ENCODE results near the gene ALOXE3.

Gene ALOXE3

DNA sequence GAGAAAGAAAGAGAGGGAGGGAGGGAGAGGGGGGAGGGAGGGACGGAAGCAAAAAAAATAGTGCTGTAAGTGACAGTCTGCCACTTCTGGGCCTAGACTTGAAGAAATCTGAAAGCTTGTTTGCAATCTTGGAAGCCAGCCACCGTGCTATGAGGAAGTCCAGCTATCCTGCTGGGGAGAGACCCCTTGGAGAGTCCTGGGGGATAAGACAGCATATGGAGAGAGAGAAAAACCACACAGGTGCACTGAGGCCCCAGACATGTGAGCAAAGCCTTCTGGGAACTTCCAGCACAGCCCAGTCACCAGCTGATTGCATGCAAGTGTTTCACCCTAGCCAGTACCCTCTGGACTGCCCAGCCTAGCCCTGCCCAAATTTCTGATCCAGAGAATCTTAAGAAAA lies 18.2 kb downstream of the ALOXE3 start:
- TF ChIP-seq TCF12 (IDR thresholded peaks at IDR 0.05; ENCODE audit: low read depth) (no peak), TAF1 (IDR thresholded peaks at IDR 0.05; ENCODE audit: low read depth) (no peak), TEAD4 (IDR thresholded peaks at IDR 0.05) (no peak), FOXM1 (IDR thresholded peaks at IDR 0.05; ENCODE audit: borderline replicate concordance, low read depth) (no peak)
- TF ChIP-seq, protein P1, sequence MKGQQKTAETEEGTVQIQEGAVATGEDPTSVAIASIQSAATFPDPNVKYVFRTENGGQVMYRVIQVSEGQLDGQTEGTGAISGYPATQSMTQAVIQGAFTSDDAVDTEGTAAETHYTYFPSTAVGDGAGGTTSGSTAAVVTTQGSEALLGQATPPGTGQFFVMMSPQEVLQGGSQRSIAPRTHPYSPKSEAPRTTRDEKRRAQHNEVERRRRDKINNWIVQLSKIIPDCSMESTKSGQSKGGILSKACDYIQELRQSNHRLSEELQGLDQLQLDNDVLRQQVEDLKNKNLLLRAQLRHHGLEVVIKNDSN (IDR thresholded peaks at IDR 0.05), result no peak

DNA sequence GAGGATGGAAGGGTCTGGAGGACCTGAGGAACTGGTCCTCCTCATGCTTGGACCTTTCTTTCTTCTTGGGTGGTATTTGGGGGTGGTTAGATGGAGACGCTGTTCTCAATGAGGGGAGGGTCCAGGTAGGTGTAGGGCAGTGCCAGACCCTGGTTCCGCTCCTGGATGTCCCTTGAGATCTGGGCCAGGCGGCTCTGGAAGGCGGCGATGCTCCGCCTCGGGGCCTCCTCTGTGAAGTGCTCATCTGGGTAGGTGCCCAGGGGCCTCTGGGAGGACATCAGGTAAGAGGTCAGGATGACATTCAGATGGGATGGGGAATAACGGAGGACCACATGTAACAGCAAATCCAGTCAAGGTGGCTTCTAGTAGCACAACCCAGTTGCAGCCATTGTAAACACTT lies 21.8 kb downstream of the ALOXE3 start:
- TF ChIP-seq, protein P2, sequence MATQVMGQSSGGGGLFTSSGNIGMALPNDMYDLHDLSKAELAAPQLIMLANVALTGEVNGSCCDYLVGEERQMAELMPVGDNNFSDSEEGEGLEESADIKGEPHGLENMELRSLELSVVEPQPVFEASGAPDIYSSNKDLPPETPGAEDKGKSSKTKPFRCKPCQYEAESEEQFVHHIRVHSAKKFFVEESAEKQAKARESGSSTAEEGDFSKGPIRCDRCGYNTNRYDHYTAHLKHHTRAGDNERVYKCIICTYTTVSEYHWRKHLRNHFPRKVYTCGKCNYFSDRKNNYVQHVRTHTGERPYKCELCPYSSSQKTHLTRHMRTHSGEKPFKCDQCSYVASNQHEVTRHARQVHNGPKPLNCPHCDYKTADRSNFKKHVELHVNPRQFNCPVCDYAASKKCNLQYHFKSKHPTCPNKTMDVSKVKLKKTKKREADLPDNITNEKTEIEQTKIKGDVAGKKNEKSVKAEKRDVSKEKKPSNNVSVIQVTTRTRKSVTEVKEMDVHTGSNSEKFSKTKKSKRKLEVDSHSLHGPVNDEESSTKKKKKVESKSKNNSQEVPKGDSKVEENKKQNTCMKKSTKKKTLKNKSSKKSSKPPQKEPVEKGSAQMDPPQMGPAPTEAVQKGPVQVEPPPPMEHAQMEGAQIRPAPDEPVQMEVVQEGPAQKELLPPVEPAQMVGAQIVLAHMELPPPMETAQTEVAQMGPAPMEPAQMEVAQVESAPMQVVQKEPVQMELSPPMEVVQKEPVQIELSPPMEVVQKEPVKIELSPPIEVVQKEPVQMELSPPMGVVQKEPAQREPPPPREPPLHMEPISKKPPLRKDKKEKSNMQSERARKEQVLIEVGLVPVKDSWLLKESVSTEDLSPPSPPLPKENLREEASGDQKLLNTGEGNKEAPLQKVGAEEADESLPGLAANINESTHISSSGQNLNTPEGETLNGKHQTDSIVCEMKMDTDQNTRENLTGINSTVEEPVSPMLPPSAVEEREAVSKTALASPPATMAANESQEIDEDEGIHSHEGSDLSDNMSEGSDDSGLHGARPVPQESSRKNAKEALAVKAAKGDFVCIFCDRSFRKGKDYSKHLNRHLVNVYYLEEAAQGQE (IDR thresholded peaks at IDR 0.05; ENCODE audit: low read depth), result no peak
- TF ChIP-seq RAD21 (IDR thresholded peaks at IDR 0.05; ENCODE audit: low read depth), result no peak
- no peak for TF ChIP-seq EGR1 (IDR thresholded peaks at IDR 0.05)
- TF ChIP-seq ZBTB7A (IDR thresholded peaks at IDR 0.05; ENCODE audit: low read depth), result no peak
- no peak for TF ChIP-seq TCF12 (IDR thresholded peaks at IDR 0.05; ENCODE audit: low read depth)
- TF ChIP-seq, protein P3, sequence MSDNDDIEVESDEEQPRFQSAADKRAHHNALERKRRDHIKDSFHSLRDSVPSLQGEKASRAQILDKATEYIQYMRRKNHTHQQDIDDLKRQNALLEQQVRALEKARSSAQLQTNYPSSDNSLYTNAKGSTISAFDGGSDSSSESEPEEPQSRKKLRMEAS (IDR thresholded peaks at IDR 0.05), result no peak
- no peak for TF ChIP-seq CEBPB (IDR thresholded peaks at IDR 0.05)

DNA sequence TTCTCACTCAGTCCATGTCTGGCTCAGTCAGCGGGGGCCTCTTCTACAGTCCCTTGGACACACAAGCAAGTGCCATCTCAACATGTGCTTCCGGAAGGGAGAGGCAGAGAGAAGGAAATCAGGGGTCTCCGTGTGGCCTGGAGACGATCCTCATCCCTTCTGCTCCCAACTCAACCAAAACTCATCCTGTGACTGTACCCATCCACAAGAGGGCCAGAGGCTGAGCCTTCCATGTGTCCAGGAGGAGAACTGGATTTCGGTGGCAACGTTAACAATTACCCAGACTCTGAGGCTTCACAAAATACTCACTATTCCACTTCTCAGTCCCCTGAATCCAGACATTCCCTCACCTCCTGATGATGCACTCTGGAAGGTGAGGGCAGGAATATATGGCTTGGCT lies 23.0 kb downstream of the ALOXE3 start:
- TF ChIP-seq EP300 (IDR thresholded peaks at IDR 0.05; ENCODE audit: borderline replicate concordance) (no peak), CEBPB (IDR thresholded peaks at IDR 0.05) (no peak)

DNA sequence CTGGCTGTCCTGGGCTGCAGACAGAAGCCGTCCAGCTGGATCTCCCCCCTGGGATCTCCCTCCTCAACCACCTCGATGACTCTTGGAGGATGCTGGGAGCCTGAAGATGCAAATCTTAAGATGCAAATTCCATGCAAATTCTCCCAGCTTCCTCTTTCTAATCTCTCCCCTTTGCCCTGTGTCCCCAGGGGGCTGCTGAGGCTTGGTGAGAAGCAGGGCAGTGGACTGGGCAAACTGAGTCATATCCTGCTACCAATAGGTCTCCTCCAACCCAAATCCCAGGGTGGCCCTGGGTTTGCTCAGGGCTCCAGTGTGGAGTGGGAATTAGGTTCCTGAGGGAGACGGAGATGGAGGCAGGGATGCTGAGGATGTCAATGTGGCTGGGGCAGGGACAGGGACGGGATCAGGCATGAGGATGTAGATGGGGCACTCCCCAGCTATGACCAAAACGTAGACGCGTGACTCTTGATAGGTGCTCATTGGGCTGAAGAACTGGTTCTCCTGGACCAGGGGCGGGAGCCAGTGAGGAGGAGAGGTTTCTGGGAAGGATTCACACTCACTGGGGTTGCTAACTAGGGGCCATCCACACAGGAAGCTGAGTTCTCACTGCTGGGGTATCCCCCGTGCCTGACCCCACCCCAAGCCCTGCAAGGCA lies 27.2 kb downstream of the ALOXE3 start:
- TF ChIP-seq, protein P3 (IDR thresholded peaks at IDR 0.05), result no peak
- TF ChIP-seq TEAD4 (IDR thresholded peaks at IDR 0.05), result no peak
- TF ChIP-seq, protein P2 (IDR thresholded peaks at IDR 0.05; ENCODE audit: low read depth), result no peak
- no peak for TF ChIP-seq TAF1 (IDR thresholded peaks at IDR 0.05; ENCODE audit: low read depth)
- TF ChIP-seq RAD21 (IDR thresholded peaks at IDR 0.05; ENCODE audit: low read depth), result no peak
- TF ChIP-seq TCF12 (IDR thresholded peaks at IDR 0.05; ENCODE audit: low read depth), result no peak
- no peak for TF ChIP-seq ZBTB7A (IDR thresholded peaks at IDR 0.05; ENCODE audit: low read depth)
- TF ChIP-seq FOXM1 (IDR thresholded peaks at IDR 0.05; ENCODE audit: borderline replicate concordance, low read depth), result no peak
- TF ChIP-seq EP300 (IDR thresholded peaks at IDR 0.05; ENCODE audit: borderline replicate concordance), result no peak
- TF ChIP-seq CEBPB (IDR thresholded peaks at IDR 0.05), result no peak
- TF ChIP-seq NFIC (IDR thresholded peaks at IDR 0.05), result no peak
- no peak for TF ChIP-seq EGR1 (IDR thresholded peaks at IDR 0.05)
- TF ChIP-seq, protein P1 (IDR thresholded peaks at IDR 0.05), result no peak
- TF ChIP-seq YY1 (IDR thresholded peaks at IDR 0.05; ENCODE audit: low read depth), result no peak
- TF ChIP-seq CREB1 (IDR thresholded peaks at IDR 0.05; ENCODE audit: low read depth), result no peak

DNA sequence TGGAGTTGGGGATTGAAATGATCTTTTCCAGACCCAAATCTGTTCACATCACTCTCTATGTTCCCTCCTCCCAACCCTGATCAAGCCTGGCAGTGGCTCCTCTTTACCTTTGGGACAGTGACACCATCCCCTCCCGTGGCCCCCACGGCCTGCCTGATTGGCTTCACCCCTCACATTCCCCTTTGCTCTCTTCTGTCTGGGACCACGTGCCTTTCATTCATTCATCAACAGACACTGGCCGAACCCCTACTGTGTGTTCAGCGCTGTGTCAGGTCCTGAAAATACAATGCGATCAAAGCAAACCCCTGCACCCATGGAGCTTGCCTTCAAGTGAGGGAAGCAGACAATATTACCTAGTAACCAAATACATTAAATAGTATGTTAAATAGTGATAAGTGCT lies 28.6 kb downstream of the ALOXE3 start:
- TF ChIP-seq TEAD4 (IDR thresholded peaks at IDR 0.05) (no peak), YY1 (IDR thresholded peaks at IDR 0.05; ENCODE audit: low read depth) (no peak), FOXM1 (IDR thresholded peaks at IDR 0.05; ENCODE audit: borderline replicate concordance, low read depth) (no peak), EP300 (IDR thresholded peaks at IDR 0.05; ENCODE audit: borderline replicate concordance) (no peak), EGR1 (IDR thresholded peaks at IDR 0.05) (no peak), TCF12 (IDR thresholded peaks at IDR 0.05; ENCODE audit: low read depth) (no peak)
- TF ChIP-seq, protein P3 (IDR thresholded peaks at IDR 0.05), result no peak
- TF ChIP-seq, protein P1 (IDR thresholded peaks at IDR 0.05), result no peak

DNA sequence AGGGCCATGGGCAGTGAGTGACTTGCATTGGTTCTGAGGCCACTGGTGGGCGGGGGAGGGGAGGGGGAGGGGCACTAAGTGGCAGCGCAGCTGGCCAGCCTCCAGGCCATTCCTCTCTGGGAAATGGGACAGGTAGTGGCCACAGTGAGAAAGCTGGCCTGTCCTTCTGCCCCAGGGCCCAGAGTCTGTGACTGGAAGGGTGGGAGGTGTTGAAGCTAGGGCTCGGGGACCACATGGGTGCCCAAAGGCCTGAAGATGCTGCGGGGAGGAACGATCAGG lies 30.4 kb downstream of the ALOXE3 start:
- TF ChIP-seq TEAD4 (IDR thresholded peaks at IDR 0.05), result no peak
- no peak for TF ChIP-seq EGR1 (IDR thresholded peaks at IDR 0.05)
- TF ChIP-seq, protein P1 (IDR thresholded peaks at IDR 0.05), result no peak
- no peak for TF ChIP-seq EP300 (IDR thresholded peaks at IDR 0.05; ENCODE audit: borderline replicate concordance)
